Suprapubic skin (tissue), 4 donors: ENCODE data around the gene BTNL8.

Experiments used
- EP300 ChIP-seq: sonication (generic); formaldehyde crosslinking; IDR thresholded peaks from one replicate; pipeline ENCODE4 v1.6.1; 2017; ENCODE audit warnings: antibody characterized with exemption
- POLR2A ChIP-seq, 2 donors: fragments of 450-650 bp; IDR thresholded peaks; one replicate each; pipeline ENCODE4 v1.6.1; 2017; ENCODE audit warnings: antibody characterized with exemption in 2 of 2, mild to moderate bottlenecking in 2 of 2, moderate library complexity in 2 of 2
- POLR2AphosphoS5 ChIP-seq, 3 donors: sonication (generic); formaldehyde crosslinking; IDR thresholded peaks; one replicate each; pipeline ENCODE4 v1.6.1; 2017; ENCODE audit warnings: antibody characterized with exemption in 3 of 3
- TF ChIP-seq, protein P1 (sequence below), 2 donors: fragments of 200-600 bp in 1 of 2; fragments of 450-650 bp in 1 of 2; sonication (generic) in 1 of 2; IDR thresholded peaks; one replicate each; pipeline ENCODE4 v1.5.1; 2016 to 2019; ENCODE audit warnings: antibody characterized with exemption in 2 of 2, mild to moderate bottlenecking in 1 of 2, moderate library complexity in 1 of 2

DNA sequence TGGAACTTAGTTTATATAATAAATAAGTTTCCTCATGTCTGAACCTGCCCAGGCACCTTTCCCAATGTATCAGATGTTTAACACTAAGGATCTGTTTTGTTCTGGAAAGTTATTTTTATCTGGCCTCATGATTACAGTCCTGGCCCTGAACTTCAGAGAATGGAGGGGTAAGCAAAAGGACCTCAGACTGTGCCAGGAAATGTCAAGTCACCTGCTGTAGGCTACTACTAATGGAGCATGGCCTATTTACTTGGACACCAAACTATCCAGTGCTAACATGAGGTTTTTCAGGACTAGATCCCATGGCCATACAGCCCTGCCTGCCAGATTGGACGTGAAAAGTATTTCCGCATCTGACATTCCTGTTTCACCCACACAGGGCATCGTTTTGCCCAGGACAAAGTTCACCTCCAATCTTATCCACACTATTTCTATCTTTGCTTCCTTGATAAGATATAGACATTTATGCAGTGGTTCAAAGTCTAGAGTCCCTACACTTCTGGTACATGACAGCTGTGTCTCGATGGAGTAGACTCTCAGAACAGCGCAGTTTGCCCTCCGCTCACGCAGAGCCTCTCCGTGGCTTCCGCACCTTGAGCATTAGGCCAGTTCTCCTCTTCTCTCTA is at the start of gene BTNL8:
- TF ChIP-seq POLR2AphosphoS5 (IDR thresholded peaks at IDR 0.05) (no peak), POLR2A (IDR thresholded peaks at IDR 0.05) (no peak), EP300 (no peak)
- TF ChIP-seq, protein P1, sequence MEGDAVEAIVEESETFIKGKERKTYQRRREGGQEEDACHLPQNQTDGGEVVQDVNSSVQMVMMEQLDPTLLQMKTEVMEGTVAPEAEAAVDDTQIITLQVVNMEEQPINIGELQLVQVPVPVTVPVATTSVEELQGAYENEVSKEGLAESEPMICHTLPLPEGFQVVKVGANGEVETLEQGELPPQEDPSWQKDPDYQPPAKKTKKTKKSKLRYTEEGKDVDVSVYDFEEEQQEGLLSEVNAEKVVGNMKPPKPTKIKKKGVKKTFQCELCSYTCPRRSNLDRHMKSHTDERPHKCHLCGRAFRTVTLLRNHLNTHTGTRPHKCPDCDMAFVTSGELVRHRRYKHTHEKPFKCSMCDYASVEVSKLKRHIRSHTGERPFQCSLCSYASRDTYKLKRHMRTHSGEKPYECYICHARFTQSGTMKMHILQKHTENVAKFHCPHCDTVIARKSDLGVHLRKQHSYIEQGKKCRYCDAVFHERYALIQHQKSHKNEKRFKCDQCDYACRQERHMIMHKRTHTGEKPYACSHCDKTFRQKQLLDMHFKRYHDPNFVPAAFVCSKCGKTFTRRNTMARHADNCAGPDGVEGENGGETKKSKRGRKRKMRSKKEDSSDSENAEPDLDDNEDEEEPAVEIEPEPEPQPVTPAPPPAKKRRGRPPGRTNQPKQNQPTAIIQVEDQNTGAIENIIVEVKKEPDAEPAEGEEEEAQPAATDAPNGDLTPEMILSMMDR (IDR thresholded peaks at IDR 0.05): no peak
